Putamen (tissue), 1 donor: Measurements from ENCODE around the gene GNAS.

ENCODE experiments used
- DNase-seq: peaks from one replicate; pipeline ENCODE4 v3.0.0-alpha.2; 2016; ENCODE audit warnings: low spot score

Gene GNAS

DNA sequence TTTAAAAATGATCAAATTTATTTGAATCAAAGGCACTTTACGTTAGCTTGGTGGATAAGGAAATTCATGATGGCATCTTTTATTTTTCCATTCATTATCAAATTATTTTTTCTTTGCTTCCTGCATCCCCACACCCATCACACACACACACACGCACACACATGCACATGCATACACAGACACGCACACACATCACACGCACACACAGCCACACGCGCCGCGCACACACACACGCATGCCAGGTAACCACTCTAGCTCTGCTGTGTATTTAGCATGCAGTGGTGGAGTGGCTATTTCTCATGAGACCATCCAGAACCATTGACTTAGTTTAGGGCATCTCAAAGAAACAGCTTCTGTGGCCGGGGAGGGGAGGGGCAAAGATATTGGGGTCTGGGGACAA, 47.0 kb downstream of the GNAS start:
- no peak for DNase-seq

DNA sequence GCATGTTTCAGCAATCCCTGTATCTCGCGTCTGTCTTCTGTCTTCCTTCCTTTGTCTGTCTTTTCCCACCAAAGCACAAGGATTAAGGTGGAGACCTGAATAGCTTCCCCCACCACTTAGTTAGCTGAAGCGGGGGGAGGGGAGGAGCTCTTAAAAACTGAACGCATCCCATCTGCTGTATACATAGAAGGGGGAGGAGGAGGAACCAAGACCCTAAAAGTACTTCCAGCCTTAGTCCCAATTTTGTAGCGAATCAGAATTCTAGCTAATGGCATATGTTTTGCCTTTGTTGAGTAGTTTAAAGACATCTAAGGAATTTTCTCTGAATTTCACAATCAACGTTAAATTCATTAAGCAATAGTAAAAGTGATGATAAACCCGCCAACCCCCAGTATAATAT, 47.9 kb downstream of the GNAS start:
- no peak for DNase-seq

DNA sequence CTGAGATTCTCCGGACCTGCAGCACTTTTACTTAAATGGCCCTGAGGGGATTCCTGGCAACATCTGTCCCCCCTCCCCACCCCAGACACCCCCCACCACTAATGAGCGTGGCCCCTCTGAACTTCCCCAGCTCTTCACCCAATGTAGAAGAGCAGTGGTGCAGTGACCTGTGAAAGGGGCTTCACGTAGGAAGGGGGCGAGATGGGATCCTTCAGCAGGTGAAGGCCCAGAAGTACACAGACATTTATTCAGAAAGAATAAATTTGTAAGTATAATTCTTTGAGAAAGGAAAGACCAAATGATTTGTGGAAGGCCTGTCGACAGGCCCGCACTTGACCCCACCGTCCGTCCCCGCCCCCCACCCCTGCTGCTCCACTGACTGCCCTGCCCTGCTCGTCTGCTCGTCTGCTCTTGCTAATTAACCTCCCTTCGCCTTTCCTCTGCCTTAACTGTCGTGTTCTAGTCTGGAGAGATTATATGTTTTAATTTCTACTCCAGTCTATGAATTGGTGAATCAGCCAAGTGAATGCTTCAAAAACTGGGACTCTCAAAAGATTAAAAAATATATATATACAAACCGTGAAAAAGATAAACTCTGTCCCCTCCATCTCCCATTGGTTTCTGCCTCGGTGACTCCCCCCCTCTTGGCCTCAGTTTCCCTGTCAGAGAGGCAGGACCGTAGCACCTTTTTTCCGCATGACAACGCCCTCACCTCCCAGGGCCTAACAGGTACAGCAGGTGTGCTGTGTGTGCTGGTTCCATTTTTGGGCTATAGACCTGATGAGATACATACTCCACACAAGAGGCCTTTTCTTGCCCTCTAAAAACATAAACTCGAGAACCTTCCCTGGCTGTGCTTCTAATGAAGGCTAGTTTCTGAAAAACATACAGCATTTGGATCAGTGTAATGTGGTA, 49.2 kb downstream of the GNAS start:
- no peak for DNase-seq

DNA sequence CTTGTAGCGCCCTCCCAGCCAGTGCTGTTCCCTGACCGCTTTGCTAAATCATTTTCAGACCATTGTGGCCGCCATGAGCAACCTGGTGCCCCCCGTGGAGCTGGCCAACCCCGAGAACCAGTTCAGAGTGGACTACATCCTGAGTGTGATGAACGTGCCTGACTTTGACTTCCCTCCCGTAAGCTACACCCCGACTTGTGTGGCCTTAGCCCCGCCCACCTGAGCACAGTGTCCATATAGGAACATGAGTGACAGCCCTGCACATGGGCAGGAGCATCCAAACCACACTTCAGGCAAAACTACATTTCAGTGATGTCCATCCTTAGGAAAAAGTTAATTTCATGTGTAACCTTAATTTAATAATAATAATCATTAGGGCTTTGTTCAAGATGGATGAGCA, 51.1 kb downstream of the GNAS start:
- DNase-seq, result no peak

- DNase-seq, result no peak
Observed at GRCh38 chr20:58905236-58905635, 52.7 kb downstream of the GNAS start.

- no peak for DNase-seq
Observed at GRCh38 chr20:58906111-58906510, 53.6 kb downstream of the GNAS start.

DNA sequence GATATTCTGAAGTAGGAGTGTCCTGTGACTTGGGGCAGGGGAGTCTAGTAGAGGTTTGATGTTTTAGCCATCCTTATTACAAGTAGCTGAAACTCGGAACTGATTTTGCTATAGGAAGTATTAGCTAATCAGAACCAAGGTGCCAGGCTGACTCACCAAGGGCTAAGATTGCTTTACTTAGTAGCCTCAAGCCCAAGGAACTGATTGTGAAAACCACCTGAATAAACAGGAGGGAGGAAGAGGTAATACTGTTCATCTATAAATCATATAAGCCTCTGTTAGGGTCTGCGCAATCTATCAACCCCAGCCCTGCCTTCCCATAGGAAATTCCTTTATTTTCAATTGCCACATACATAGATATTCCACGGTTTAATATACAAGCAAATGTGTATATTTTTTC, 54.4 kb downstream of the GNAS start:
- DNase-seq, result no peak

DNA sequence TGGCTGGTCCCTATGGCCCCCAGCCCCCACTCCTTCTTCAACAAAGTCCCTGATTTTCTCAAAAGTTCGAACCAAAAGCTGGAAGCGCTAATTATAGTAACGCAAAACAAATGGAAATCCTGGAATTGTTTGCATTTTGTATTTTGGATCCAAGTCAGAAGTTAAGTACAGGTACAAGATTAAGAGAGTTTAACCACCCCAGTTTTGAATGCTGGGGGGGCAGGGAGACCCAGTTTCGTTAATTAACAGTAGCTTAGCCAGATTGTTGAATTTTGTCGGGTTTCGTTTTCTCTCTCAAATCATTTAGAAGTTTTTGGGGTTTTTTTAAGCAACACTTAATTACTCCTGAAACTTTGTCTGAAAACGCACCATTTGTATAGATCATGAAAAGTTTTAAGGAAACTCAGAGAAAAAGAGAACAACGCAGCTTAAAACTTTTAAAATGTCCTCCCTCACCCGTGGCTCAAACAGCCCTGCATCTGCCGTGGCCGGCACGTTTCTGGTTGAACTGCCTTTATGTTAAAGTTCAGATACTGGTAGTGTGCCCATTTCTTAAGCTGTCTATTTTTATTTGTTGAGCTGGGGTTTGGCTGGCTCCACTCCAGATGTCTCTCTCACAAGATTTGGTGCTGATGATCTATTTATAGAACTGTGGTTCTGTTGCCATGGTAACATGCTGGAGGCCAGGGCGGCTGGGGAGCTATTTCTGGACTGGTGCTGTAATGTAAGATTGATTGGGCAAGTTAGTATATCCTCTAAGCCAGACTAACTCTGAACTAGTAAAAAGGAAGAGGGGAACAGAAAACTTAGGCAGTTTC, 55.0 kb downstream of the GNAS start:
- peak; percentile 81 for DNase-seq

- no peak for DNase-seq
Observed at GRCh38 chr20:58908221-58908620, 55.7 kb downstream of the GNAS start.

DNA sequence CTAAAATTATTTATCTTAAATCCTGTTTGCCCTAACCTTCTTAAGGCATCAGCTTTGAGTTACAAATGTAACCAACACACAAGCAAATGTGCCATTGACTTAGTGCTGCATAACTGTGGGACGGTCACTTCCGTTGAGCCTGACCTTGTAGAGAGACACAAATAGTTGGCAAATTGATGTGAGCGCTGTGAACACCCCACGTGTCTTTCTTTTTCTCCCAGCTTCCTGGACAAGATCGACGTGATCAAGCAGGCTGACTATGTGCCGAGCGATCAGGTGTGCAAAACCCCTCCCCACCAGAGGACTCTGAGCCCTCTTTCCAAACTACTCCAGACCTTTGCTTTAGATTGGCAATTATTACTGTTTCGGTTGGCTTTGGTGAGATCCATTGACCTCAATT, 56.4 kb downstream of the GNAS start:
- no peak for DNase-seq

- DNase-seq, result no peak
Observed at GRCh38 chr20:58909585-58909984, 57.1 kb downstream of the GNAS start.

DNA sequence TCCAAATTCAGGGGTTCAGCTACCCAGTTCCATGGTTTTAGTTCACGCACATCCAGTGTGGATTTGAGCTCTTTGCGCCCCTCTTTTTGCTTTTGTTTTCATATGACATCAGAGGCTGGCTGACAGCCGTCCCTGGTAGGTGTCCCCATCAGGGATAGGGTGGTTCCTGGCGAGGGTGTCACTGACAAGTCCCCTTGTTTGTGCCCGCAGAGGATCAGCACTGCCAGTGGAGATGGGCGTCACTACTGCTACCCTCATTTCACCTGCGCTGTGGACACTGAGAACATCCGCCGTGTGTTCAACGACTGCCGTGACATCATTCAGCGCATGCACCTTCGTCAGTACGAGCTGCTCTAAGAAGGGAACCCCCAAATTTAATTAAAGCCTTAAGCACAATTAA, 58.0 kb downstream of the GNAS start:
- DNase-seq, result no peak

GRCh38 chr20:58911309-58911708, 58.8 kb downstream of the GNAS start:
- DNase-seq, result no peak

GRCh38 chr20:58911970-58912369, 59.5 kb downstream of the GNAS start:
- no peak for DNase-seq

GRCh38 chr20:58913079-58913478, 60.6 kb downstream of the GNAS start:
- no peak for DNase-seq

GRCh38 chr20:58918621-58919020, 66.1 kb downstream of the GNAS start:
- no peak for DNase-seq

DNA sequence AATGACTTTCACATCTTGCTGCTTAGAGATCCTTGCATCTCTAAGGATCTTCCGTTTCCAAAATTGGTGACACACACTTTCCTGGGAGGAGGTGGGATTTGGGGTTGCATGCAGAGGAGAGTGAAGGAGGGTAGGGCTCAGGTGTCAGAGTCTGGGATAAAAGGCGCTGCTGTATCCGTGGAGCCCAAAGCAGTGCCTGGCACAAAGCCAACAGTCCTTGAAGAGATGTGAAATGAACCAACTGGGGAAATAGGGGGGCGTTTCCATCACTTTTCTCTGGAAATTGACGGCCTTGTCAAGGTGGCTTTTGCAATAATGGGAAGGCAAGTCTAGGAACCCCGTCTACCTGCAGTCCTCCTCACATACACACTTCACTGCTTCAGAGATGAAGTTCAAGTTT, 69.0 kb downstream of the GNAS start:
- DNase-seq, result no peak

GRCh38 chr20:58922036-58922435, 69.5 kb downstream of the GNAS start:
- no peak for DNase-seq

- DNase-seq, result no peak
Observed at GRCh38 chr20:58923117-58923712, 70.7 kb downstream of the GNAS start.

DNA sequence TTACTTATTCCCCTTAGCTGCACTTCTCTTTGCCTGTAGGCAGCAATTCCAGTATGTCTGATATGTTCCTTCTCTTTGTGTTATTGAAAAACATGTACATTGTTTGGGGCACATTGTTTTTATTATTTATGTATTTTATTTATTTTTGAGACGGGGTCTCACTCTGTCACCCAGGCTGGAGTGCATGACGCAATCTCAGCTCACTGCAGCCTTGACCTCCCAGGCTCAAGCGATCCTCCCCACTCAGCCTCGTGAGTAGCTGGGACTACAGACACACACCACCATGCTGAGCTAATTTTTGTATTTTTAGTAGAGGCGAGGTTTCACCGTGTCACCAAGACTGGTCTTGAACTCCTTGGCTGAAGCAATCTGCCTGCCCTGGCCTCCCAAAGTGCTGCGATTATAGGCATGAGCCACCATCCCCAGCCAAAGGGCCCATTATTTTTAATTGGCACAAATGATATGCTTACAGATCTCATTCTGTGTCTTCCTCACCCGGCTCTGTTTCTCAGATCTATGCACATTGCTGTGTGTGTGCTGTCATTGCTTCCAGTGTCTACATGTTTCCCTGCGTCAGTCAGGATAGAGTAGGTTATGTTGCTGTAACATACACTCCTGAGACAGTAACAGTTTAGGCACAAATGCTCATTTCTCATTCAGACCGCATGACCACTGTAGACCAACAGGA, 74.4 kb downstream of the GNAS start:
- DNase-seq, result no peak

- no peak for DNase-seq
Observed at GRCh38 chr20:58927490-58928061, 75.1 kb downstream of the GNAS start.

- DNase-seq, result no peak
Observed at GRCh38 chr20:58930496-58930895, 78.0 kb downstream of the GNAS start.
